Breast epithelium (tissue), 3 donors: ENCODE results near the gene NRBF2.

ENCODE experiments used
- CTCF ChIP-seq, 3 donors: fragments of 450-650 bp; IDR thresholded peaks; one replicate each; pipeline ENCODE4 v1.5.1; 2016 to 2017; ENCODE audit warnings: antibody characterized with exemption in 3 of 3, mild to moderate bottlenecking in 3 of 3, moderate library complexity in 3 of 3
- POLR2AphosphoS5 ChIP-seq, 3 donors: sonication (generic); formaldehyde crosslinking; IDR thresholded peaks; one replicate each; pipeline ENCODE4 v1.6.1; 2017; ENCODE audit warnings: antibody characterized with exemption in 3 of 3

- TF ChIP-seq CTCF (IDR thresholded peaks at IDR 0.05) (no peak), POLR2AphosphoS5 (IDR thresholded peaks at IDR 0.05) (no peak)
These were observed 26.9 kb upstream of the NRBF2 start for GRCh38 chr10:63106111-63106755.
